Neural cell (in vitro differentiated cells): Measurements from ENCODE around the gene UCP2. TPM values are rescaled to one million over a fixed set of nuclear protein-coding genes. Genes with fewer than 3 reads are reported as not detected.

Source experiments
- H2AFZ ChIP-seq: fragments of 200-600, 300-800 bp; sonication (generic), shearing (Covaris generic); 2 replicates; pipeline ENCODE4 v1.6.0; 2014; ENCODE audit warnings: low read depth, mild to moderate bottlenecking, antibody characterized with exemption, low read length, moderate library complexity
- H3F3A ChIP-seq: fragments of 200-600 bp; shearing (Covaris generic); 2 replicates; pipeline ENCODE4 v1.6.1; 2016; ENCODE audit warnings: mild to moderate bottlenecking, moderate library complexity, mixed read lengths, antibody characterized with exemption, low read length; ENCODE audit not compliant: insufficient read depth, poor library complexity, severe bottlenecking
- H3K27ac ChIP-seq: fragments of 200-600, 300-800 bp; sonication (generic), shearing (Covaris generic); 2 replicates; pipeline ENCODE4 v1.5.1; 2014; ENCODE audit warnings: mild to moderate bottlenecking, low read length, moderate library complexity
- H3K27me3 ChIP-seq: fragments of 300-800, 200-600 bp; sonication (generic), shearing (Covaris generic); 2 replicates; pipeline ENCODE4 v1.6.0; 2014; ENCODE audit warnings: mild to moderate bottlenecking, low read depth, low read length, moderate library complexity; ENCODE audit not compliant: insufficient read depth
- H3K36me3 ChIP-seq: fragments of 300-800, 200-600 bp; sonication (generic), shearing (Covaris generic); 2 replicates; pipeline ENCODE4 v1.5.1; 2014; ENCODE audit warnings: mild to moderate bottlenecking, antibody characterized with exemption, low read length, moderate library complexity; ENCODE audit not compliant: insufficient read depth
- H3K4me2 ChIP-seq: fragments of 300-800, 200-600 bp; sonication (generic), shearing (Covaris generic); 2 replicates; pipeline ENCODE4 v1.6.0; 2014; ENCODE audit warnings: mild to moderate bottlenecking, low read length
- H3K4me3 ChIP-seq: fragments of 300-800, 200-600 bp; sonication (generic), shearing (Covaris generic); 2 replicates; pipeline ENCODE4 v1.5.1; 2014; ENCODE audit warnings: mild to moderate bottlenecking, low read length, moderate library complexity
- H3K79me2 ChIP-seq: fragments of 200-600 bp; shearing (Covaris generic); replicated peaks from 2 replicates; pipeline ENCODE4 v1.6.0; 2014; ENCODE audit warnings: mild to moderate bottlenecking, low read length, moderate library complexity; ENCODE audit not compliant: insufficient read depth
- H3K9ac ChIP-seq: fragments of 300-800, 200-600 bp; sonication (generic), shearing (Covaris generic); 2 replicates; pipeline ENCODE4 v1.6.1; 2016; ENCODE audit warnings: mild to moderate bottlenecking, low read length, mixed read lengths
- H3K9me2 ChIP-seq: fragments of 200-600 bp; shearing (Covaris generic); 2 replicates; pipeline ENCODE4 v1.6.1; 2016; ENCODE audit warnings: mild to moderate bottlenecking, low read length, mixed read lengths; ENCODE audit not compliant: insufficient read depth
- H3K9me3 ChIP-seq: fragments of 200-600, 300-800 bp; sonication (generic), shearing (Covaris generic); 2 replicates; pipeline ENCODE4 v1.6.1; 2016; ENCODE audit warnings: mild to moderate bottlenecking, mixed run types, low read length, moderate library complexity, mixed read lengths
- H4K20me1 ChIP-seq: fragments of 200-600 bp; shearing (Covaris generic); 2 replicates; pipeline ENCODE4 v1.6.1; 2016; ENCODE audit warnings: mild to moderate bottlenecking, mixed run types; ENCODE audit not compliant: insufficient read depth
- CTCF ChIP-seq: fragments of 450-650 bp; IDR thresholded peaks from 2 replicates; pipeline ENCODE4 v1.5.1; 2014; ENCODE audit warnings: antibody characterized with exemption, mild to moderate bottlenecking, moderate library complexity; ENCODE audit not compliant: poor library complexity, severe bottlenecking
- EP300 ChIP-seq: fragments of 450-650 bp; conservative IDR thresholded peaks from 2 replicates; pipeline ENCODE4 v1.6.1; 2014; ENCODE audit warnings: antibody characterized with exemption, mild to moderate bottlenecking, moderate library complexity; ENCODE audit not compliant: poor library complexity, severe bottlenecking
- EZH2 ChIP-seq: fragments of 200-600, 300-800 bp; shearing (Covaris generic), sonication (generic); IDR thresholded peaks from 2 replicates; pipeline ENCODE4 v1.6.1; 2014; ENCODE audit warnings: antibody characterized with exemption, low read length, borderline replicate concordance, mild to moderate bottlenecking; ENCODE audit not compliant: insufficient read depth, poor library complexity, severe bottlenecking
- MXI1 ChIP-seq: fragments of 450-650 bp; conservative IDR thresholded peaks from 2 replicates; pipeline ENCODE4 v1.6.1; 2014; ENCODE audit warnings: antibody characterized with exemption, mild to moderate bottlenecking; ENCODE audit not compliant: poor library complexity, severe bottlenecking
- POLR2AphosphoS5 ChIP-seq: IDR thresholded peaks from 2 replicates; pipeline ENCODE4 v1.6.1; 2012
- RAD21 ChIP-seq: fragments of 450-650 bp; conservative IDR thresholded peaks from 2 replicates; pipeline ENCODE4 v1.6.1; 2014; ENCODE audit warnings: antibody characterized with exemption, mild to moderate bottlenecking, moderate library complexity
- REST ChIP-seq: IDR thresholded peaks from 2 replicates; pipeline ENCODE4 v1.6.1; 2012; ENCODE audit warnings: borderline replicate concordance
- SMC3 ChIP-seq: fragments of 450-650 bp; conservative IDR thresholded peaks from 2 replicates; pipeline ENCODE4 v1.6.1; 2014; ENCODE audit warnings: antibody characterized with exemption, mild to moderate bottlenecking, moderate library complexity; ENCODE audit not compliant: poor library complexity
- TAF1 ChIP-seq: IDR thresholded peaks from 2 replicates; pipeline ENCODE4 v1.6.1; 2012; ENCODE audit warnings: low read depth
- polyA plus RNA-seq: library from polyadenylated mRNA; depleted of rRNA; stranded (reverse); fragments of >200 nt; gene quantifications from 2 replicates; pipeline ENCODE4 v1.2.3, GENCODE V29; 2014

The UCP2 gene
- polyA plus RNA-seq, 1 donor from 2014 or later = not detected

GRCh38 chr11:73944085-73944484 is 38.6 kb downstream of the UCP2 start:
- H3K9me3 ChIP-seq = no peaks in the 10 kb centered on the region
- H3F3A ChIP-seq = no peaks in the 10 kb centered on the region
- no peak overlapping the region for H3K4me3 ChIP-seq
- H4K20me1 ChIP-seq = no peaks in the 10 kb centered on the region
- no peak overlapping the region for H3K4me2 ChIP-seq
- H3K9ac ChIP-seq = no peak overlapping the region
- no peaks in the 10 kb centered on the region for H3K79me2 ChIP-seq
- peaks cover 4% of the 10 kb centered on the region for H3K36me3 ChIP-seq
- H3K27me3 ChIP-seq = no peaks in the 10 kb centered on the region
- H2AFZ ChIP-seq = no peak overlapping the region
- TF ChIP-seq EP300 (no peak), CTCF (no peak), EZH2 (no peak), REST (no peak), MXI1 (no peak), SMC3 (no peak), TAF1 (no peak), POLR2AphosphoS5 (no peak), RAD21 (no peak)
- no peaks in the 10 kb centered on the region for H3K9me2 ChIP-seq
- no peak overlapping the region for H3K27ac ChIP-seq

- H3K9me2 ChIP-seq = no peaks in the 10 kb centered on the region
- no peaks in the 10 kb centered on the region for H3K79me2 ChIP-seq
- no peaks in the 10 kb centered on the region for H3F3A ChIP-seq
- no peaks in the 10 kb centered on the region for H3K27me3 ChIP-seq
- H3K4me2 ChIP-seq = no peak overlapping the region
- no peak overlapping the region for H3K4me3 ChIP-seq
- H3K9me3 ChIP-seq = no peaks in the 10 kb centered on the region
- H2AFZ ChIP-seq = no peak overlapping the region
- H3K36me3 ChIP-seq = peaks cover 4% of the 10 kb centered on the region
- no peak overlapping the region for H3K9ac ChIP-seq
- TF ChIP-seq MXI1 (no peak), RAD21 (no peak), TAF1 (no peak), SMC3 (no peak), EP300 (no peak), REST (no peak), POLR2AphosphoS5 (no peak), EZH2 (no peak), CTCF (no peak)
- no peak overlapping the region for H3K27ac ChIP-seq
- H4K20me1 ChIP-seq = no peaks in the 10 kb centered on the region
Measured at GRCh38 chr11:73942010-73942409, 40.6 kb downstream of the UCP2 start.
